HEK293 (cell line): ENCODE data around the gene RNF138.

Source experiments
- CTCF ChIA-PET: fragments of 350-600 bp; formaldehyde crosslinking; extraction: SDS; loops from one replicate; lab custom pipeline; 2021; ENCODE audit warnings: antibody characterized with exemption; lab: Yijun Ruan, JAX
- POLR2A ChIA-PET: fragments of 300-600 bp; formaldehyde crosslinking; extraction: SDS; loops from one replicate; lab custom pipeline; 2020; ENCODE audit warnings: antibody characterized with exemption, inconsistent platforms; lab: Yijun Ruan, JAX
- H3K27ac ChIP-seq: fragments of 200-500 bp; sonication (Bioruptor generic); 2 replicates; pipeline ENCODE4 v1.5.1; 2014; ENCODE audit warnings: low read depth, low read length, control low read depth, inconsistent platforms; ENCODE audit errors: extremely low read depth
- H3K36me3 ChIP-seq, 2 experiments: fragments of 200-500 bp in 1 of 2; sonication (Bioruptor generic) in 1 of 2; 1 replicate in 1 of 2; 2 replicates in 1 of 2; pipeline ENCODE4 v1.5.1; 2014 to 2017; ENCODE audit warnings: inconsistent platforms in 2 of 2, low read length in 2 of 2; ENCODE audit not compliant: control insufficient read depth in 2 of 2, insufficient read depth in 1 of 2
- H3K4me1 ChIP-seq: fragments of 200-500 bp; sonication (Bioruptor generic); 2 replicates; pipeline ENCODE4 v1.5.1; 2014; ENCODE audit warnings: mild to moderate bottlenecking, low read length, inconsistent platforms; ENCODE audit not compliant: control insufficient read depth, insufficient read depth
- H3K4me3 ChIP-seq: 2 replicates; pipeline ENCODE4 v1.5.1; 2011; ENCODE audit warnings: low read depth, mild to moderate bottlenecking, control low read depth, low read length, moderate library complexity
- H3K9me3 ChIP-seq: fragments of 200-500 bp; sonication (Bioruptor generic); 2 replicates; pipeline ENCODE4 v1.5.1; 2014; ENCODE audit warnings: low read depth, low read length, inconsistent platforms; ENCODE audit not compliant: control insufficient read depth, insufficient read depth
- GLI2 ChIP-seq: fragments of 450-650 bp; formaldehyde crosslinking; IDR thresholded peaks from 2 replicates; pipeline ENCODE4; 2017; ENCODE audit warnings: missing biosample characterization, missing genetic modification characterization, low read depth, borderline replicate concordance
- HOXA7 ChIP-seq: sonication (generic); formaldehyde crosslinking; IDR thresholded peaks from 2 replicates; pipeline ENCODE4 v1.8.1; 2022; ENCODE audit warnings: missing genetic modification reagents, borderline replicate concordance
- SP3 ChIP-seq: fragments of 450-650 bp; formaldehyde crosslinking; IDR thresholded peaks from 2 replicates; pipeline ENCODE4 v1.5.1; 2016; ENCODE audit warnings: missing biosample characterization, missing genetic modification characterization
- ZBTB44 ChIP-seq: fragments of 450-650 bp; IDR thresholded peaks from 2 replicates; pipeline ENCODE4 v1.5.1; 2018; ENCODE audit warnings: missing biosample characterization, mild to moderate bottlenecking, missing genetic modification characterization
- ZNF112 ChIP-seq: fragments of 450-650 bp; formaldehyde crosslinking; IDR thresholded peaks from 2 replicates; pipeline ENCODE4 v1.5.0; 2017; ENCODE audit warnings: missing biosample characterization, missing genetic modification characterization
- ZNF184 ChIP-seq: fragments of 450-650 bp; IDR thresholded peaks from 2 replicates; pipeline ENCODE4 v1.5.1; 2018; ENCODE audit warnings: missing biosample characterization, mild to moderate bottlenecking, missing genetic modification characterization
- ZNF214 ChIP-seq: fragments of 450-650 bp; formaldehyde crosslinking; IDR thresholded peaks from 2 replicates; pipeline ENCODE4 v1.5.1; 2017; ENCODE audit warnings: missing biosample characterization, mild to moderate bottlenecking, missing genetic modification characterization, borderline replicate concordance
- ZNF26 ChIP-seq: fragments of 450-650 bp; formaldehyde crosslinking; IDR thresholded peaks from 2 replicates; pipeline ENCODE4 v1.5.1; 2016; ENCODE audit warnings: missing biosample characterization, missing genetic modification characterization
- ZNF280C ChIP-seq: fragments of 450-650 bp; formaldehyde crosslinking; IDR thresholded peaks from 2 replicates; pipeline ENCODE4 v1.5.1; 2016; ENCODE audit warnings: missing biosample characterization, missing genetic modification characterization
- ZNF37A ChIP-seq: fragments of 450-650 bp; IDR thresholded peaks from 2 replicates; pipeline ENCODE4 v1.5.1; 2018; ENCODE audit warnings: missing biosample characterization, missing genetic modification characterization
- ZNF426 ChIP-seq: fragments of 450-650 bp; formaldehyde crosslinking; IDR thresholded peaks from 2 replicates; pipeline ENCODE4 v1.5.1; 2017; ENCODE audit warnings: missing biosample characterization, missing genetic modification characterization, mild to moderate bottlenecking, inconsistent platforms, moderate library complexity
- ZNF473 ChIP-seq: fragments of 450-650 bp; formaldehyde crosslinking; IDR thresholded peaks from 2 replicates; pipeline ENCODE4 v1.5.1; 2017; ENCODE audit warnings: missing biosample characterization, missing genetic modification characterization
- ZNF48 ChIP-seq: fragments of 450-650 bp; formaldehyde crosslinking; IDR thresholded peaks from 2 replicates; pipeline ENCODE4 v1.5.1; 2016; ENCODE audit warnings: missing biosample characterization, missing genetic modification characterization
- ZNF510 ChIP-seq: fragments of 450-650 bp; formaldehyde crosslinking; IDR thresholded peaks from 2 replicates; pipeline ENCODE4 v1.5.1; 2018; ENCODE audit warnings: mild to moderate bottlenecking, missing genetic modification characterization, missing biosample characterization; ENCODE audit not compliant: insufficient replicate concordance
- ZNF529 ChIP-seq: fragments of 450-650 bp; formaldehyde crosslinking; IDR thresholded peaks from 2 replicates; pipeline ENCODE4 v1.5.1; 2017; ENCODE audit warnings: missing genetic modification characterization, missing biosample characterization; ENCODE audit not compliant: insufficient replicate concordance
- ZNF530 ChIP-seq: fragments of 450-650 bp; formaldehyde crosslinking; IDR thresholded peaks from 2 replicates; pipeline ENCODE4 v1.5.1; 2016; ENCODE audit warnings: low read depth, missing biosample characterization, missing genetic modification characterization
- ZNF561 ChIP-seq: fragments of 450-650 bp; IDR thresholded peaks from 2 replicates; pipeline ENCODE4 v1.5.1; 2018; ENCODE audit warnings: missing biosample characterization, missing genetic modification characterization, borderline replicate concordance
- ZNF600 ChIP-seq: fragments of 450-650 bp; formaldehyde crosslinking; IDR thresholded peaks from 2 replicates; pipeline ENCODE4 v1.5.1; 2016; ENCODE audit warnings: missing biosample characterization, missing genetic modification characterization
- ZNF830 ChIP-seq: fragments of 450-650 bp; IDR thresholded peaks from 2 replicates; pipeline ENCODE4 v1.5.0; 2018; ENCODE audit warnings: missing biosample characterization, missing genetic modification characterization, low read depth, mild to moderate bottlenecking, moderate library complexity
- ZSCAN5A ChIP-seq: fragments of 450-650 bp; formaldehyde crosslinking; IDR thresholded peaks from 2 replicates; pipeline ENCODE4 v1.5.1; 2016; ENCODE audit warnings: missing biosample characterization, missing genetic modification characterization

The RNF138 gene

GRCh38 chr18:32139835-32140283, 48.2 kb downstream of the RNF138 start:
- H3K9me3 ChIP-seq, result no peaks in the 10 kb centered on the region
- POLR2A ChIA-PET, result interaction anchor here (1.0 kb wide), 1 partner anchor 102 kb away, joined by 6 read pairs; no protein-coding TSS in a partner anchor
- CTCF ChIA-PET, result interaction anchor here (0.6 to 1.0 kb wide), 3 partner anchors 150 to 716 kb away, joined by 3 read pairs; no protein-coding TSS in a partner anchor
- no peak overlapping the region for H3K4me3 ChIP-seq
- peaks cover 0 to 3% of the 10 kb centered on the region in 2 experiments; a peak in 2 of 3 replicates for H3K36me3 ChIP-seq
- TF ChIP-seq ZBTB44, result no peak
- no peak for TF ChIP-seq HOXA7 (CRISPR knock-in tag)
- no peak for TF ChIP-seq ZNF112 (tag by site-specific recombination)
- TF ChIP-seq ZNF214 (tag by site-specific recombination), result no peak
- no peak for TF ChIP-seq ZNF561
- TF ChIP-seq ZNF529 (tag by site-specific recombination), result no peak
- no peak for TF ChIP-seq ZNF530 (tag by site-specific recombination)
- no peak for TF ChIP-seq ZNF600 (tag by site-specific recombination)
- no peak for TF ChIP-seq SP3 (tag by site-specific recombination)
- TF ChIP-seq GLI2 (tag by site-specific recombination), result no peak
- no peaks in the 10 kb centered on the region for H3K4me1 ChIP-seq
- H3K27ac ChIP-seq, result no peak overlapping the region

- no peak overlapping the region for H3K27ac ChIP-seq
- TF ChIP-seq ZSCAN5A (tag by site-specific recombination), result no peak
- TF ChIP-seq ZNF184 (tag by site-specific recombination), result no peak
- TF ChIP-seq ZNF48 (tag by site-specific recombination), result no peak
- no peak for TF ChIP-seq ZNF830 (tag by site-specific recombination)
- TF ChIP-seq ZNF26, result no peak
- no peak for TF ChIP-seq ZNF280C (tag by site-specific recombination)
- no peak for TF ChIP-seq ZNF510 (tag by site-specific recombination)
- no peak for TF ChIP-seq ZNF37A
- no peak for TF ChIP-seq ZNF473
- no peak for TF ChIP-seq ZNF426 (tag by site-specific recombination)
- H3K36me3 ChIP-seq, result no peaks in the 10 kb centered on the region
- no peaks in the 10 kb centered on the region for H3K9me3 ChIP-seq
- no peaks in the 10 kb centered on the region for H3K4me1 ChIP-seq
- no peak overlapping the region for H3K4me3 ChIP-seq
- ChIA-PET CTCF (interaction anchor here (1.1 kb wide), 1 partner anchor 9 kb away, joined by 7 read pairs; no protein-coding TSS in a partner anchor), POLR2A (no interaction called here)
Observed at GRCh38 chr18:32148185-32148870, 56.7 kb downstream of the RNF138 start.
